ENCODE measurements around the gene EFNA4. TPM values are rescaled to one million over a fixed set of nuclear protein-coding genes. Genes with fewer than 3 reads are reported as not detected.

The EFNA4 gene
- total RNA-seq, 1 experiment from 2014 or later: 11.8 TPM

GRCh38 chr1:155062702-155063411, 683 bp upstream of the EFNA4 start:
- peak; percentile 87 for DNase-seq

More at GRCh38 chr1:155062702-155063411, 683 bp upstream of the EFNA4 start:
- Histone ChIP-seq H3K56ac (ENCODE audit: insufficient read length, low read depth, low read length) (no peak overlapping the region), H3K23me2 (ENCODE audit: insufficient read length, low read depth, low read length, poor library complexity, severe bottlenecking) (peaks cover 17% of the 10 kb centered on the region), H3K4me1 (ENCODE audit: insufficient read depth, low read length) (peaks cover 3% of the 10 kb centered on the region; the same call in 1 of the 2 replicates), H4K8ac (replicated peaks; ENCODE audit: insufficient read length, low read depth, low read length) (no peak overlapping the region), H3T11ph (ENCODE audit: low read length) (no peak overlapping the region), H3K27me3 (ENCODE audit: insufficient read depth, low read length) (no peaks in the 10 kb centered on the region), H3K9ac (ENCODE audit: extremely low read depth, insufficient read length, low read length) (no peak overlapping the region), H3K79me1 (ENCODE audit: insufficient read depth, low read depth, low read length, poor library complexity, severe bottlenecking) (no peaks in the 10 kb centered on the region), H3K79me2 (ENCODE audit: insufficient read depth, low read length) (no peaks in the 10 kb centered on the region; the same call in 1 of the 2 replicates), H3K9me3 (ENCODE audit: control insufficient read depth, low read depth, low read length) (no peaks in the 10 kb centered on the region), H4K20me1 (ENCODE audit: control insufficient read depth, insufficient read depth, insufficient read length) (no peaks in the 10 kb centered on the region), H3K4ac (ENCODE audit: low read depth, low read length) (no peak overlapping the region), H4K5ac (ENCODE audit: insufficient read length, low read depth, low read length) (no peak overlapping the region), H3K14ac (ENCODE audit: insufficient read depth, low read length) (no peak overlapping the region), H2BK5ac (ENCODE audit: insufficient read length, low read length) (no peak overlapping the region), H4K91ac (ENCODE audit: insufficient read length, low read depth, low read length) (no peak overlapping the region), H2AK5ac (ENCODE audit: insufficient read length, low read length) (no peak overlapping the region), H2BK15ac (ENCODE audit: low read depth, low read length) (no peak overlapping the region), H3K27ac (ENCODE audit: insufficient read length, low read depth, low read length) (no peak overlapping the region), H3K23ac (ENCODE audit: insufficient read length, low read depth, low read length) (no peak overlapping the region), H3K18ac (ENCODE audit: insufficient read length, low read depth, low read length) (no peak overlapping the region), H2BK120ac (ENCODE audit: low read depth, low read length, poor library complexity, severe bottlenecking) (no peak overlapping the region), H2BK12ac (ENCODE audit: insufficient read length, low read depth, low read length) (no peak overlapping the region), H2AFZ (ENCODE audit: low read length) (no peak overlapping the region), H2BK20ac (ENCODE audit: low read depth, low read length, poor library complexity, severe bottlenecking) (no peak overlapping the region), H3K4me2 (ENCODE audit: insufficient read depth, insufficient read length, low read length) (peak overlapping the region; percentile 82)
- no peaks in the 10 kb centered on the region; a peak in 1 of 5 replicates for H3K9me3 Mint-ChIP-seq
- whole genome bisulfite sequencing (ENCODE audit: extremely low coverage, insufficient read length, low lambda C conversion rate): no CpG with 5 or more reads among the region's 46 CpGs
- H3K27ac Mint-ChIP-seq: 0 out of 7 replicates have a peak overlapping the region, but pooled peaks of 1 of the 3 experiments have one; percentile 77
- TF ChIP-seq CTCF (conservative IDR thresholded peaks at IDR 0.05): peak; percentile 77
- H3K27me3 Mint-ChIP-seq (ENCODE audit: low read depth): peaks cover 2% of the 10 kb centered on the region
- H3K4me1 Mint-ChIP-seq: peaks cover 16 to 26% of the 10 kb centered on the region in 2 experiments
- peaks cover 7 to 20% (median 19%) of the 10 kb centered on the region in 3 experiments; a peak in 6 of 7 replicates for H3K36me3 Mint-ChIP-seq (ENCODE audit: insufficient read depth in 1 of 3, low read depth in 3 of 3)
- H3K4me3 Mint-ChIP-seq: peak overlapping the region; percentile 66 to 85

Data from H9 (cell line).